Measurements from ENCODE around the gene ZNF813.

GRCh38 chr19:53536225-53536548, 68.7 kb downstream of the ZNF813 start:
- no peak for TF ChIP-seq MEIS1 (CRISPR knock-in tag; IDR thresholded peaks at IDR 0.05; ENCODE audit: borderline replicate concordance)
- TF ChIP-seq, protein P1, sequence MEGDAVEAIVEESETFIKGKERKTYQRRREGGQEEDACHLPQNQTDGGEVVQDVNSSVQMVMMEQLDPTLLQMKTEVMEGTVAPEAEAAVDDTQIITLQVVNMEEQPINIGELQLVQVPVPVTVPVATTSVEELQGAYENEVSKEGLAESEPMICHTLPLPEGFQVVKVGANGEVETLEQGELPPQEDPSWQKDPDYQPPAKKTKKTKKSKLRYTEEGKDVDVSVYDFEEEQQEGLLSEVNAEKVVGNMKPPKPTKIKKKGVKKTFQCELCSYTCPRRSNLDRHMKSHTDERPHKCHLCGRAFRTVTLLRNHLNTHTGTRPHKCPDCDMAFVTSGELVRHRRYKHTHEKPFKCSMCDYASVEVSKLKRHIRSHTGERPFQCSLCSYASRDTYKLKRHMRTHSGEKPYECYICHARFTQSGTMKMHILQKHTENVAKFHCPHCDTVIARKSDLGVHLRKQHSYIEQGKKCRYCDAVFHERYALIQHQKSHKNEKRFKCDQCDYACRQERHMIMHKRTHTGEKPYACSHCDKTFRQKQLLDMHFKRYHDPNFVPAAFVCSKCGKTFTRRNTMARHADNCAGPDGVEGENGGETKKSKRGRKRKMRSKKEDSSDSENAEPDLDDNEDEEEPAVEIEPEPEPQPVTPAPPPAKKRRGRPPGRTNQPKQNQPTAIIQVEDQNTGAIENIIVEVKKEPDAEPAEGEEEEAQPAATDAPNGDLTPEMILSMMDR (tag by site-specific recombination; IDR thresholded peaks at IDR 0.05), result no peak
- no peak for TF ChIP-seq ZNF548 (tag by site-specific recombination; IDR thresholded peaks at IDR 0.05)
- no peak for TF ChIP-seq ZNF645 (tag by site-specific recombination; IDR thresholded peaks at IDR 0.05)
- no peak for TF ChIP-seq GLI2 (tag by site-specific recombination; IDR thresholded peaks at IDR 0.05; ENCODE audit: borderline replicate concordance, low read depth)
- no peak for TF ChIP-seq ZNF561 (tag by site-specific recombination; IDR thresholded peaks at IDR 0.05; ENCODE audit: borderline replicate concordance)
- no peak for TF ChIP-seq ZNF768 (tag by site-specific recombination; IDR thresholded peaks at IDR 0.05)
- no peak for TF ChIP-seq ZNF501 (tag by site-specific recombination; IDR thresholded peaks at IDR 0.05)
- no peak for TF ChIP-seq MZF1 (tag by site-specific recombination; IDR thresholded peaks at IDR 0.05; ENCODE audit: borderline replicate concordance)

Data from HEK293 (cell line).